ENCODE data around the gene B4GALNT2.
"Not testable (repeated sequence)": the region's sequence is repeated elsewhere in the genome, so short reads cannot be mapped to it uniquely, and the experiment has no call there.

DNA sequence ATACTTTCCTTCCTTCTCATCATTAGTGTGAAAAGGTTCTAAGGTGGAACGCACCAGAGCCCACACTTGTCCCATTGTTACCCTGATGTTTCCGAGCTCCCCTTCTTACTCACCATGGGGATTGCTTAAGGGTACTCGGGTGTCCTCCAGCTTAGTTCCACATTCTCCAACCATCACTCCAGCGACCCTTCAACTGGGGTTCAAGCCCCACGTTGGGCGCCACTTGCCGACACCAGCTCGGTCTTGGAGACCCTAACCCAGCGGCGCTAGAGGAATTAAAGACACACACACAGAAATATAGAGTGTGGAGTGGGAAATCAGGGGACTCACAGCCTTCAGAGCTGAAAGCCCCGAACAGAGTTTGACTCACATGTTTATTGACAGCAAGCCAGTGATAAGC lies 43.4 kb downstream of the B4GALNT2 start:
- TF ChIP-seq POLR2A (IDR thresholded peaks at IDR 0.05; ENCODE audit: low read length); GATA1 (IDR thresholded peaks at IDR 0.05; ENCODE audit: low read depth, low read length): not testable (repeated sequence)
